Adrenal gland (tissue), 5 donors: ENCODE results near the gene ZNF844.

Experiments
- CTCF ChIP-seq, 6 experiments: fragments of 450-650 bp in 4 of 6; fragments of 200-600 bp in 2 of 6; sonication (generic) in 1 of 6; IDR thresholded peaks; 1 replicate in 5 of 6; 2 replicates in 1 of 6; pipeline versions ENCODE4 v1.5.1 to v1.8.0; 2016 to 2021; ENCODE audit warnings: antibody characterized with exemption in 6 of 6, mild to moderate bottlenecking in 2 of 6, moderate library complexity in 1 of 6
- POLR2A ChIP-seq, 2 donors: fragments of 450-650 bp; IDR thresholded peaks; one replicate each; pipeline ENCODE4 v1.6.1; 2017; ENCODE audit warnings: antibody characterized with exemption in 2 of 2, mild to moderate bottlenecking in 2 of 2, moderate library complexity in 1 of 2
- donor health status: DM: no; HTN: no; CAD: no.

- no peak for TF ChIP-seq CTCF (IDR thresholded peaks at IDR 0.05)
- TF ChIP-seq POLR2A (IDR thresholded peaks at IDR 0.05), result no peak
Measured at GRCh38 chr19:12092956-12093355, 28.4 kb downstream of the ZNF844 start.
